Activated CD8-positive, alpha-beta T cell treated with anti-CD3 and anti-CD28 coated beads for 36 hours (primary cell): Measurements from ENCODE around the gene PUM1. TPM values are rescaled to one million over a fixed set of nuclear protein-coding genes. Genes with fewer than 3 reads are reported as not detected.

Source experiments
- ATAC-seq: fragments of 200-7000 bp; cut with Tn5 transposase; one replicate; pipeline ENCODE4 v1.10.0; 2021; ENCODE audit warnings: mild to moderate bottlenecking, moderate library complexity
- CTCF ChIA-PET: fragments of 350-600 bp; sonication (Branson Sonifier 250); formaldehyde crosslinking; loops from one replicate; lab custom pipeline; 2021; ENCODE audit warnings: antibody characterized with exemption; lab: Charles Lee
- POLR2A ChIA-PET: fragments of 350-600 bp; sonication (Branson Sonifier 250); formaldehyde crosslinking; loops from one replicate; lab custom pipeline; 2021; ENCODE audit warnings: antibody characterized with exemption; lab: Charles Lee
- DNase-seq: peaks from one replicate; pipeline ENCODE4 v3.0.0-alpha.2; 2020
- H3K27ac Mint-ChIP-seq: one replicate; pipeline ENCODE4 v1.8.0; 2021; ENCODE audit warnings: mild to moderate bottlenecking, mixed read lengths
- H3K27me3 Mint-ChIP-seq: one replicate; pipeline ENCODE4 v1.8.0; 2021; ENCODE audit warnings: mixed read lengths
- H3K36me3 Mint-ChIP-seq: one replicate; pipeline ENCODE4 v1.8.0; 2021; ENCODE audit warnings: low read depth, mixed read lengths
- H3K4me1 Mint-ChIP-seq: one replicate; pipeline ENCODE4 v1.8.0; 2021; ENCODE audit warnings: low read depth, mixed read lengths
- H3K4me3 Mint-ChIP-seq: one replicate; pipeline ENCODE4 v1.8.0; 2021; ENCODE audit warnings: mild to moderate bottlenecking, moderate library complexity, mixed read lengths
- H3K9me3 Mint-ChIP-seq: one replicate; pipeline ENCODE4 v1.8.0; 2021; ENCODE audit warnings: mixed read lengths
- CTCF ChIP-seq: fragments of 200-600 bp; IDR thresholded peaks from one replicate; pipeline ENCODE4 v1.8.0; 2022; ENCODE audit warnings: antibody characterized with exemption, mild to moderate bottlenecking
- intact Hi-C: fragments of 100-400 bp; cut with micrococcal nuclease; formaldehyde crosslinking; loops from one replicate; pipeline ENCODE4 v1.10.0; 2022
- total RNA-seq, 2 experiments: library from RNA; stranded (reverse); gene quantifications; one replicate each; pipeline ENCODE4 v1.2.3, GENCODE V29; 2021

The PUM1 gene, protein sequence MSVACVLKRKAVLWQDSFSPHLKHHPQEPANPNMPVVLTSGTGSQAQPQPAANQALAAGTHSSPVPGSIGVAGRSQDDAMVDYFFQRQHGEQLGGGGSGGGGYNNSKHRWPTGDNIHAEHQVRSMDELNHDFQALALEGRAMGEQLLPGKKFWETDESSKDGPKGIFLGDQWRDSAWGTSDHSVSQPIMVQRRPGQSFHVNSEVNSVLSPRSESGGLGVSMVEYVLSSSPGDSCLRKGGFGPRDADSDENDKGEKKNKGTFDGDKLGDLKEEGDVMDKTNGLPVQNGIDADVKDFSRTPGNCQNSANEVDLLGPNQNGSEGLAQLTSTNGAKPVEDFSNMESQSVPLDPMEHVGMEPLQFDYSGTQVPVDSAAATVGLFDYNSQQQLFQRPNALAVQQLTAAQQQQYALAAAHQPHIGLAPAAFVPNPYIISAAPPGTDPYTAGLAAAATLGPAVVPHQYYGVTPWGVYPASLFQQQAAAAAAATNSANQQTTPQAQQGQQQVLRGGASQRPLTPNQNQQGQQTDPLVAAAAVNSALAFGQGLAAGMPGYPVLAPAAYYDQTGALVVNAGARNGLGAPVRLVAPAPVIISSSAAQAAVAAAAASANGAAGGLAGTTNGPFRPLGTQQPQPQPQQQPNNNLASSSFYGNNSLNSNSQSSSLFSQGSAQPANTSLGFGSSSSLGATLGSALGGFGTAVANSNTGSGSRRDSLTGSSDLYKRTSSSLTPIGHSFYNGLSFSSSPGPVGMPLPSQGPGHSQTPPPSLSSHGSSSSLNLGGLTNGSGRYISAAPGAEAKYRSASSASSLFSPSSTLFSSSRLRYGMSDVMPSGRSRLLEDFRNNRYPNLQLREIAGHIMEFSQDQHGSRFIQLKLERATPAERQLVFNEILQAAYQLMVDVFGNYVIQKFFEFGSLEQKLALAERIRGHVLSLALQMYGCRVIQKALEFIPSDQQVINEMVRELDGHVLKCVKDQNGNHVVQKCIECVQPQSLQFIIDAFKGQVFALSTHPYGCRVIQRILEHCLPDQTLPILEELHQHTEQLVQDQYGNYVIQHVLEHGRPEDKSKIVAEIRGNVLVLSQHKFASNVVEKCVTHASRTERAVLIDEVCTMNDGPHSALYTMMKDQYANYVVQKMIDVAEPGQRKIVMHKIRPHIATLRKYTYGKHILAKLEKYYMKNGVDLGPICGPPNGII
- total RNA-seq = 10 to 100 TPM; 98.0 to 99.0 TPM

- ChIA-PET POLR2A (interaction anchor here (0.6 to 2.6 kb wide), 20 partner anchors 10 to 311 kb away, joined by 3 to 17 read pairs (median 3); partner anchors contain the start of genes SNRNP40 and ZCCHC17), CTCF (interaction anchor here (0.7 to 1.0 kb wide), 3 partner anchors 15 to 319 kb away, joined by 3 read pairs; no protein-coding TSS in a partner anchor)
- intact Hi-C loops = loop anchor here (10.0 kb wide), 1 partner anchor 51 kb away; no protein-coding TSS in a partner anchor
- no peaks in the 10 kb centered on the region for H3K27me3 Mint-ChIP-seq
- peak; percentile 97 for ATAC-seq
- H3K36me3 Mint-ChIP-seq = peaks cover 28% of the 10 kb centered on the region
- TF ChIP-seq CTCF = no peak
- peak within 1 kb of the TSS; percentile 99 for H3K27ac Mint-ChIP-seq
- H3K4me3 Mint-ChIP-seq = peak within 1 kb of the TSS; percentile 92
- DNase-seq = peak; percentile 99
- no peaks in the 10 kb centered on the region for H3K9me3 Mint-ChIP-seq
- peaks cover 22% of the 10 kb centered on the region for H3K4me1 Mint-ChIP-seq
Measured at GRCh38 chr1:31065310-31066217, at the start of gene PUM1. PUM1 (minus strand) TSS chr1:31065717; CDS start chr1:31059566, 6,151 bp downstream.

DNA sequence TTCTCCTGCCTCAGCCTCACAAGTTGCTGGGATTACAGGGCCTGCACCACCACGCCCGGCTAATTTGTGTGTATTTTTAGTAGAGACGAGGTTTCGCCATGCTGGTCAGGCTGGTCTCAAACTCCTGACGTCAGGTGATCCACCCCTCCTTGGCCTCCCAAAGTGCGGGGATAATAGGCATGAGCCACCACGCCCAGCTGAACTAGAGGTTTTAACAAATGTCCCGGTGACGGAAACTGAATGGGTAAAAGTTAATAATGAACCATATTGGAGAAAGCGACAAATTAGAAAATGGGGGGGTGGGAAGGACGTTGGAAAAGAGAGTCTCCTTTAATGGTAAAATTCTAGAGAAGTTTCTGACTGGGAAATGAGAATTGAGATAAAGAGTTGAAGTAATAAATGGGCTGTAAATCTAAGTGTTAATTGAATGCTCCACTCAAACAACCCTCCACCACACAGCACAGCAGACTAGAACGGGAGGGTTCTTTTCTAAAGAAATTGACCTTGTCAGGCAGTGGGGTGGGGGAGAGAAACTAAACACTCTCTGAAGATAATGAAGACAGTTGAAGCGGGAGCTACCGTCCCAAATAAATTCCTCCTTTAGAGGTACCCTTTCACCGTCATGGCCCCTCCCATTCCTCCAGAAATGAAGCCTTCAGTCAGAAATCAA lies 46.9 kb upstream of the PUM1 start:
- CTCF ChIA-PET = no interaction called here
- no peak overlapping the region for H3K4me3 Mint-ChIP-seq

DNA sequence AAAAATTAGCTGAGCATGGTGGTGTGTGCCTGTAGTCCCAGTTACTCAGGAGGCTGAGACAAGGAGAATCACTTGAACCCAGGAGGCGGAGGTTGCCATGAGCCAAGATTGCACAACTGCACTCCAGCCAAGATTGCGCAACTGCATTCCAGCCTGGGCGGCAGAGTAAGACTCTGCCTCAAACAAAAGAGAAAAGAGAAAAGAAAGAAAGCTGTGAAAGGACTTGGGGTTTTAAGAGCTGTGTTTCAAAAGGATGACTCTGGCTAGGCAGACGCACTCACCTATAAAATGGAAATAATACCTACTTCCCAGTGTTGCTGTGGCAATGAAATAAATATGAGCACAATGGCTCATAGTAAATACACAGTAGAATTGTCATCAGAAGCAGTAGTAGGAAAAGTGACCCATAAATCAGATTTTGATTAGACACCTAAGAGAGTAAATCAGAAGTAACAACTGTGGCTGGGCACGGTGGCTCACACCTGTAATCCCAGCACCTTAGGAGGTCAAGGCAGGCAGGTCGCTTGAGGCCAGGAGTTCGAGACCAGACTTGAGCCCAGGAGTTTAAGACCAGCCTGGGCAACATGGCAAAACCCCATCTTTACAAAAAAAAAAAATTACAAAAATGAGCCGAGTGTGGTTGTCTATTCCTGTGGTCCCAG lies 45.9 kb upstream of the PUM1 start:
- intact Hi-C loops = no loop called here
- ATAC-seq = no peak
- no peak for DNase-seq
- Mint-ChIP-seq H3K4me3 (no peak overlapping the region), H3K27ac (no peak overlapping the region), H3K27me3 (peaks cover 9% of the 10 kb centered on the region), H3K4me1 (no peaks in the 10 kb centered on the region), H3K36me3 (no peaks in the 10 kb centered on the region), H3K9me3 (no peaks in the 10 kb centered on the region)
- no peak for TF ChIP-seq CTCF
- ChIA-PET POLR2A (interaction anchor here (0.7 kb wide), 1 partner anchor 132 kb away, joined by 3 read pairs; no protein-coding TSS in a partner anchor), CTCF (interaction anchor here (0.6 to 1.1 kb wide), 2 partner anchors 182 to 210 kb away, joined by 3 read pairs; no protein-coding TSS in a partner anchor)

More for the DNA sequence above, 46.9 kb upstream of the PUM1 start:
- Mint-ChIP-seq H3K4me1 (no peaks in the 10 kb centered on the region), H3K36me3 (no peaks in the 10 kb centered on the region), H3K27ac (no peak overlapping the region), H3K27me3 (peaks cover 10% of the 10 kb centered on the region), H3K9me3 (no peaks in the 10 kb centered on the region)
- POLR2A ChIA-PET = no interaction called here
- TF ChIP-seq CTCF = no peak
- intact Hi-C loops = no loop called here
- no peak for ATAC-seq
- DNase-seq = no peak
